Nephron (organoid): ENCODE results near the gene CDT1.

Experiments
- H3K27ac Mint-ChIP-seq, 3 experiments: 2 replicates each; pipeline ENCODE4 v1.8.0; 2020; ENCODE audit warnings: mixed read lengths in 3 of 3, mild to moderate bottlenecking in 2 of 3, moderate library complexity in 1 of 3
- H3K27me3 Mint-ChIP-seq: 2 replicates; pipeline ENCODE4 v1.8.0; 2021; ENCODE audit warnings: low read depth, mild to moderate bottlenecking, moderate library complexity, mixed read lengths
- H3K36me3 Mint-ChIP-seq: 2 replicates; pipeline ENCODE4 v1.8.0; 2020; ENCODE audit warnings: low read depth, mixed read lengths
- H3K4me1 Mint-ChIP-seq: 2 replicates; pipeline ENCODE4 v1.8.0; 2020; ENCODE audit warnings: mixed read lengths
- H3K4me3 Mint-ChIP-seq, 3 experiments: 2 replicates each; pipeline ENCODE4 v1.8.0; 2020; ENCODE audit warnings: mild to moderate bottlenecking in 3 of 3, mixed read lengths in 3 of 3, moderate library complexity in 2 of 3
- H3K9me3 Mint-ChIP-seq: 2 replicates; pipeline ENCODE4 v1.8.0; 2020; ENCODE audit warnings: mixed read lengths
- TF ChIP-seq, protein P1 (sequence below), 3 experiments: fragments of 200-600 bp; sonication (generic); IDR thresholded peaks; one replicate each; pipeline ENCODE4 v1.5.0; 2021; ENCODE audit warnings: antibody characterized with exemption in 3 of 3; ENCODE audit not compliant: unreplicated experiment in 3 of 3

The CDT1 gene

DNA sequence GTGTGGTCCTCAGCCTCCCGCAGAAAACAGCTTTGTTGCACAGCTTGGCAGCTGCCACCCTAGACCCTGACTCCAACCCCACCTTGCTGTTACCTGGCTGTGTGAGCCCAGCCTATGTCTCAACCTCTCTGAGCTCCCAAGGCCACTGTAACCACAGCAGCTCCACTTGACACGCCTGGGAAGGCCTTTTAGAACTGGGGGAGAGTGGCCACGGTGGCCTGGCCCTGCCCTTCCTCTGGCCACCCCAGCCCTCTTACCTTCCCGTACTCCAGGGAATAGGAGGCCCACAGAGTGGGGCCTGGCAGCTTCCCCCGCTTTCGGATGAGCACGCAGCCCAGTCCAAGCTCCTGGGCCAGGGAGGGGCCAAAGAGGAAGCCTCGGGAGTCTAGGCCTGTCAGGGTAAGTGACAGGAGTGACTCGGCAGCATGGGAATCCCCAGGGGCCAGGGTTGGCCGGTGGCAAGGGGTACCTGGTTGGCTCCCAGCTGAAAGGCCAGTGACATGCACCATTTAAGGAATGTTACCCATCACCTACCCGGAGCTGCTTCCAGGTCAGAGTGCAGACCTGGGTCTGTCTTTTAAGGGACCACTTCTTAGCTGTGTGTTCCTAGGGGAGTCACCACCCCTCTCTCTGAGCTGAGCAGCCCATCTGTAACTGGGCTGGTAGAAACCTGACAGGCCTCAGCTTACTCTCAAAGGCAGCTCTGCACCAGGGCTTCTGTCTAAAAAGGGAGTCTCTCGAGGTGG is 6.8 kb downstream of the CDT1 start:
- no peaks in the 10 kb centered on the region for H3K4me1 Mint-ChIP-seq
- no peaks in the 10 kb centered on the region for H3K27me3 Mint-ChIP-seq
- H3K27ac Mint-ChIP-seq = peak overlapping the region; percentile 80 to 94 (median 94)
- no peaks in the 10 kb centered on the region for H3K9me3 Mint-ChIP-seq
- H3K36me3 Mint-ChIP-seq = peaks cover 5% of the 10 kb centered on the region
- H3K4me3 Mint-ChIP-seq = peak overlapping the region; percentile 95
- TF ChIP-seq, protein P1, sequence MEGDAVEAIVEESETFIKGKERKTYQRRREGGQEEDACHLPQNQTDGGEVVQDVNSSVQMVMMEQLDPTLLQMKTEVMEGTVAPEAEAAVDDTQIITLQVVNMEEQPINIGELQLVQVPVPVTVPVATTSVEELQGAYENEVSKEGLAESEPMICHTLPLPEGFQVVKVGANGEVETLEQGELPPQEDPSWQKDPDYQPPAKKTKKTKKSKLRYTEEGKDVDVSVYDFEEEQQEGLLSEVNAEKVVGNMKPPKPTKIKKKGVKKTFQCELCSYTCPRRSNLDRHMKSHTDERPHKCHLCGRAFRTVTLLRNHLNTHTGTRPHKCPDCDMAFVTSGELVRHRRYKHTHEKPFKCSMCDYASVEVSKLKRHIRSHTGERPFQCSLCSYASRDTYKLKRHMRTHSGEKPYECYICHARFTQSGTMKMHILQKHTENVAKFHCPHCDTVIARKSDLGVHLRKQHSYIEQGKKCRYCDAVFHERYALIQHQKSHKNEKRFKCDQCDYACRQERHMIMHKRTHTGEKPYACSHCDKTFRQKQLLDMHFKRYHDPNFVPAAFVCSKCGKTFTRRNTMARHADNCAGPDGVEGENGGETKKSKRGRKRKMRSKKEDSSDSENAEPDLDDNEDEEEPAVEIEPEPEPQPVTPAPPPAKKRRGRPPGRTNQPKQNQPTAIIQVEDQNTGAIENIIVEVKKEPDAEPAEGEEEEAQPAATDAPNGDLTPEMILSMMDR (IDR thresholded peaks at IDR 0.05; ENCODE audit: unreplicated experiment in 3 of 3) = no peak

DNA sequence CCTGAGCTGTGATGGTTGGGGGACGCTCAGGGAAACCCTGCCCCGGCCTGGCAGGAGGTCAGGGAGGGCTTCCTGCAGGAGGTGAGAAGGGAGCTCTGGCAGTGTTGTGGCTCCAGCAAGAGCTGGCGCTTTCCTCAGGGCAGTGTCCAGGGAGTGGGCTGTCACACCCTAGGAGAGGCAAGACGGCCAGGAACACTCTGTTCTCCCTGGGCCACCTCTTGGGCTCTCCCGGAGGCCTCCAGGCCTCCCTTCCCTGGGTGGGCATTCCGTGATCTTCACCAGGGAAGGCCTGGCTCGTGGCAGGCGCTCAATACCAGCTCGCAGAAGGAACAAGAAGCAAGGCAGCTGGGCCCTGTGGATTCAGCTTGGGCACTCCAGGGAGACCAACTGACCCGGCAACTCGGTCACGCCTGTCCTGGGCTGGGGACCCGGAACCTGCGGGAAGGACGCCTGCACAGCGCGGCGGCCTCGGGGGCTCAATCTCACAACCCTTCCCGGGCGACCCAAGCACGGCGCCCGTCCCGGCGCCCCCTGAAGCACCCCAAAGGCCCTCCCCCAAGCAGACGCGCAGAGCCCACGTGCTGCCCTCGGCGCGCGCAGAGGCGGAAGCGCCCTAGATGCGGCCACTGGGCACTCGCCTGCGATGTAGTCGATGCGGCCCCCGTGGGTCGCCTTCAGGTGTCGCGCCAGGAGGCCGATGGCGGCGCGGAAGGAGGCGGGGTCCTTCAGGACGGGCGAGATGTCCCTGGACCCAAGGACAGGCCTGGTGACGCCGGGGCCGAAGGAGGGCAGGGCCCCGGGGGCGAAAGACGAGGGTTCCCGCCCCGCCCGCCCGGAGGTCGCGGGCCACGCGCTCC is 7.6 kb downstream of the CDT1 start:
- Mint-ChIP-seq H3K9me3 (no peaks in the 10 kb centered on the region), H3K27ac (peak overlapping the region; percentile 80 to 94 (median 94)), H3K4me3 (peak overlapping the region; percentile 95), H3K36me3 (peaks cover 5% of the 10 kb centered on the region), H3K4me1 (no peaks in the 10 kb centered on the region), H3K27me3 (no peaks in the 10 kb centered on the region)
- TF ChIP-seq, protein P1 (IDR thresholded peaks at IDR 0.05; ENCODE audit: unreplicated experiment in 3 of 3) = no peak

DNA sequence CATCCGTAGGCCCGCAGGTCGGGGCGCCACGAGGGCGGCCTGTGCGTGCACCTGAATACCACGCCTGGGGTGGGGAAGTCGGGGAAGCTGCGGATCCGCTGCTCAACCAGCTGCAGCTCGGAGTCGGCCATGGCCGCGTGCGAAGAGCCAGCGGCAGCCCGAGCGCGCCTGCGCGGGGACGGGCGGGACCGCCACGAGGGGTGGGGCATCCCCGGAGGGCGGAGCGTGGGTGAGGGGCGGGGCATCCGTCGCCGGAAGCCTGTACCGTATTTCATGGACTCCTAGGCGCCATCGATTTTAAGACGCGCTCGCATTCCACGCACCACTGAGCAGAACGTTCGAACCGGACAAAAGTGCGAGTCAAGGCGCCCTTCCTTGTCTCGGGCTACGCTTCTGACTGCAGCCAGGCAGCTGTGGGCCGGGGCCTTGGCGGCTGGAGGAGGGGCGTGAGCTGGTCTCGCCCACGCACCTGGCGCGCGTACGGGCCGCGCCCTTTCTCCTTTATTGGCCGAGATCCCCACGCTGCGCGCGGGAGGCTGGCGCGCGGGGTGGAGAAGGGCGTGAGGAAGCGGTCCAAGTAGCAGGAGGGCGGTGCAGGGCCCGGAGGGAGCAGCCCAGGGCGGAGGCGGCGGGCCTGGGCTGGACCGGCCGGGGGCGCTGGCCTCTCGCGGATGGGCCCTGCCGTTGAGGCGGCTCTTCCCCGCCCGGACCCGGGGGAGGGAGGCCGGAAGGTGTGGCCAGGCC is 8.4 kb downstream of the CDT1 start, which contains the start of gene APRT:
APRT (minus strand) TSS at position 160 of the 744 bp plus-strand sequence; CDS start at position 131, 29 bp downstream.
- H3K4me3 Mint-ChIP-seq = peak within 1 kb of the TSS; percentile 95
- TF ChIP-seq, protein P1 (IDR thresholded peaks at IDR 0.05; ENCODE audit: unreplicated experiment in 3 of 3) = peak; percentile 38 to 57 (median 48)
- H3K4me1 Mint-ChIP-seq = no peaks in the 10 kb centered on the region
- peaks cover 5% of the 10 kb centered on the region for H3K36me3 Mint-ChIP-seq
- H3K27ac Mint-ChIP-seq = peak within 1 kb of the TSS; percentile 80 to 99 (median 98)
- H3K27me3 Mint-ChIP-seq = no peaks in the 10 kb centered on the region
- H3K9me3 Mint-ChIP-seq = no peaks in the 10 kb centered on the region

DNA sequence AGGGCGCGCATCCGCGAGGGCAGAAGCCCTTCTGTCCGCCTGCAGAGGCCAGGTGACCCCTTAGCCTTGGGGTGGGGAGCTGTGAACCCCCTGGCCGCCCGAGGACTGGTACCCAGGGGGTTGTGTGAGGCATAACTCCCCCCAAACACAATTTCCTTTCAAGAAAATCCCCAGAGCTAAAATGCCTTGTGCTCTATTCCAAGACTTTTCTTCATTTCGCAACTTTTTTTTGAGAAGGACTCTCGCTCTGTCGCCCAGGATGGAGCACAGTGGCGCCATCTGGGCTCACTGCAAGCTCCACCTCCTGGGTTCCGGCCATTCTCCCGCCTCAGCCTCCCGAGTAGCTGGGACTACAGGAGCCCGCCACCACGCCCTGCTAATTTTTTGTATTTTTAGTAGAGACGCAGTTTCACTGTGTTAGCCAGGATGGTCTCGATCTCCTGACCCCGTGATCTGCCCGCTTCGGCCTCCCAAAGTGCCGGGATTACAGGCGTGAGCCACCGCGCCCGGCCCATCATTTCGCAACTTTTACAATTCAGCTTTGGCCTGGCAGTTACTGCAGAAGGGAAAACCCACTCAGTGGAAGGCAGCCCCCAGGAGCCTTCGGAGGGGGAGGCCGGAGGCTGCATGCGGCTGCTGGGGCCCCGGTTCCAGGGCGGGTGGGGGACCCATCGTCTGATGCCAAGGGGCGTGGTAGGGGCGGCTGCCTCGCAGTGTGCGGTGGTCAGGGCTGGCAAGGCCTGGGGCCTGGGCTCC is 9.1 kb downstream of the CDT1 start:
- Mint-ChIP-seq H3K9me3 (no peaks in the 10 kb centered on the region), H3K27ac (peak overlapping the region; percentile 47 to 82 (median 72)), H3K36me3 (peaks cover 5% of the 10 kb centered on the region), H3K4me3 (peak overlapping the region; percentile 80 to 84 (median 82)), H3K4me1 (no peaks in the 10 kb centered on the region), H3K27me3 (no peaks in the 10 kb centered on the region)
- TF ChIP-seq, protein P1 (IDR thresholded peaks at IDR 0.05; ENCODE audit: unreplicated experiment in 3 of 3) = no peak
